Measurements from ENCODE around the gene C15orf40.
"Not testable (repeated sequence)": the region's sequence is repeated elsewhere in the genome, so short reads cannot be mapped to it uniquely, and the experiment has no call there.

The C15orf40 gene

GRCh38 chr15:82950746-82951370 lies 60.6 kb downstream of the C15orf40 start:
- no peak for DNase-seq

- no peak for DNase-seq
Measured at GRCh38 chr15:82950295-82950694, 61.1 kb downstream of the C15orf40 start.

- DNase-seq, result no peak
Measured at GRCh38 chr15:82946155-82946701, 65.2 kb downstream of the C15orf40 start.

GRCh38 chr15:82945326-82945725 lies 66.1 kb downstream of the C15orf40 start:
- no peak for DNase-seq

GRCh38 chr15:82944821-82945220 lies 66.6 kb downstream of the C15orf40 start:
- no peak for DNase-seq

- DNase-seq, result no peak
Measured at GRCh38 chr15:82944056-82944455, 67.4 kb downstream of the C15orf40 start.

GRCh38 chr15:82943176-82943575 lies 68.3 kb downstream of the C15orf40 start:
- no peak for DNase-seq

GRCh38 chr15:82942691-82943090 lies 68.7 kb downstream of the C15orf40 start:
- no peak for DNase-seq

- not testable (repeated sequence) for DNase-seq
Measured at GRCh38 chr15:82939678-82940077, 71.8 kb downstream of the C15orf40 start.
